Transverse colon (tissue), 4 donors: ENCODE data around the gene CLEC6A.

Experiments used
- EP300 ChIP-seq: sonication (generic); formaldehyde crosslinking; IDR thresholded peaks from one replicate; pipeline ENCODE4 v1.6.1; 2017; ENCODE audit warnings: antibody characterized with exemption, low read depth
- POLR2A ChIP-seq: fragments of 450-650 bp; IDR thresholded peaks from one replicate; pipeline ENCODE4 v1.6.1; 2016; ENCODE audit warnings: antibody characterized with exemption, mild to moderate bottlenecking, moderate library complexity
- POLR2AphosphoS5 ChIP-seq, 3 donors: sonication (generic); formaldehyde crosslinking; IDR thresholded peaks; one replicate each; pipeline ENCODE4 v1.6.1; 2016; ENCODE audit warnings: antibody characterized with exemption in 3 of 3
- TF ChIP-seq, protein P1 (sequence below), 5 experiments: fragments of 200-600 bp in 3 of 5; fragments of 450-650 bp in 2 of 5; sonication (generic) in 3 of 5; IDR thresholded peaks; 1 replicate in 2 of 5; 2 replicates in 3 of 5; pipeline ENCODE4 v1.5.1; 2016 to 2017; ENCODE audit warnings: antibody characterized with exemption in 5 of 5, inconsistent platforms in 3 of 5, mild to moderate bottlenecking in 2 of 5, moderate library complexity in 1 of 5

- TF ChIP-seq, protein P1, sequence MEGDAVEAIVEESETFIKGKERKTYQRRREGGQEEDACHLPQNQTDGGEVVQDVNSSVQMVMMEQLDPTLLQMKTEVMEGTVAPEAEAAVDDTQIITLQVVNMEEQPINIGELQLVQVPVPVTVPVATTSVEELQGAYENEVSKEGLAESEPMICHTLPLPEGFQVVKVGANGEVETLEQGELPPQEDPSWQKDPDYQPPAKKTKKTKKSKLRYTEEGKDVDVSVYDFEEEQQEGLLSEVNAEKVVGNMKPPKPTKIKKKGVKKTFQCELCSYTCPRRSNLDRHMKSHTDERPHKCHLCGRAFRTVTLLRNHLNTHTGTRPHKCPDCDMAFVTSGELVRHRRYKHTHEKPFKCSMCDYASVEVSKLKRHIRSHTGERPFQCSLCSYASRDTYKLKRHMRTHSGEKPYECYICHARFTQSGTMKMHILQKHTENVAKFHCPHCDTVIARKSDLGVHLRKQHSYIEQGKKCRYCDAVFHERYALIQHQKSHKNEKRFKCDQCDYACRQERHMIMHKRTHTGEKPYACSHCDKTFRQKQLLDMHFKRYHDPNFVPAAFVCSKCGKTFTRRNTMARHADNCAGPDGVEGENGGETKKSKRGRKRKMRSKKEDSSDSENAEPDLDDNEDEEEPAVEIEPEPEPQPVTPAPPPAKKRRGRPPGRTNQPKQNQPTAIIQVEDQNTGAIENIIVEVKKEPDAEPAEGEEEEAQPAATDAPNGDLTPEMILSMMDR (IDR thresholded peaks at IDR 0.05): no peak
- TF ChIP-seq EP300: no peak
- TF ChIP-seq POLR2A: no peak
- TF ChIP-seq POLR2AphosphoS5 (IDR thresholded peaks at IDR 0.05): no peak
Measured at GRCh38 chr12:8475508-8476203, 19.9 kb downstream of the CLEC6A start.
